ENCODE results near the gene MGLL.

- TF ChIP-seq CTCF (IDR thresholded peaks at IDR 0.05) (no peak), POLR2AphosphoS5 (IDR thresholded peaks at IDR 0.05) (no peak), EP300 (IDR thresholded peaks at IDR 0.05) (no peak)
These were observed 142.7 kb downstream of the MGLL start for GRCh38 chr3:127679534-127680145.

All from suprapubic skin (tissue), 4 donors.